AG09319 (cell line): ENCODE measurements around the gene CALHM5.

Experiments
- DNase-seq: peaks from one replicate; pipeline ENCODE4 v3.0.0-alpha.2; 2010; ENCODE audit warnings: low read depth; ENCODE audit errors: extremely low read depth
- CTCF ChIP-seq: IDR thresholded peaks from 2 replicates; pipeline ENCODE4 v1.5.1; 2011; ENCODE audit warnings: low read depth, mild to moderate bottlenecking, inconsistent platforms, low read length, moderate library complexity

The CALHM5 gene

DNA sequence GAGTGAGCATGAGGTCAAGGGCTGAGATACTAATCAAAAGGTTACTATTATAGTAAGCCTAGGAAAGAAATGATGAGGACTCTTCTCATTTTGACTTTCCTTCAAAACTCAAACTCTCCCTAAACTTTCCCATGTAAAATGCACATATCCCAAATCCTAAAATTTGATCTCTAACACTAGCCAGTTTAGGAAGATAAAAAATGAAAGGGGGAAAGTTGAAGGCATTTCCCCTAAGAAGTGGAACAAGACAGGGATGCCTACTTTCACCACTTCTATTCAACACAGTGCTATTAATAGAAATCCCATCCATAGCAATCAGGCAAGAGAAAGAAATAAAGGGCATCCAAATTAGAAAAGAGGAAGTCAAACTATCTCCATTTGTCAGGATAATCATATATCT, 2.9 kb upstream of the CALHM5 start:
- no peak for TF ChIP-seq CTCF
- DNase-seq = no peak

- TF ChIP-seq CTCF = no peak
- no peak for DNase-seq
Measured at GRCh38 chr6:116512111-116512559, 696 bp downstream of the CALHM5 start.

- TF ChIP-seq CTCF = no peak
- no peak for DNase-seq
Measured at GRCh38 chr6:116512734-116513133, 1.3 kb downstream of the CALHM5 start.

DNA sequence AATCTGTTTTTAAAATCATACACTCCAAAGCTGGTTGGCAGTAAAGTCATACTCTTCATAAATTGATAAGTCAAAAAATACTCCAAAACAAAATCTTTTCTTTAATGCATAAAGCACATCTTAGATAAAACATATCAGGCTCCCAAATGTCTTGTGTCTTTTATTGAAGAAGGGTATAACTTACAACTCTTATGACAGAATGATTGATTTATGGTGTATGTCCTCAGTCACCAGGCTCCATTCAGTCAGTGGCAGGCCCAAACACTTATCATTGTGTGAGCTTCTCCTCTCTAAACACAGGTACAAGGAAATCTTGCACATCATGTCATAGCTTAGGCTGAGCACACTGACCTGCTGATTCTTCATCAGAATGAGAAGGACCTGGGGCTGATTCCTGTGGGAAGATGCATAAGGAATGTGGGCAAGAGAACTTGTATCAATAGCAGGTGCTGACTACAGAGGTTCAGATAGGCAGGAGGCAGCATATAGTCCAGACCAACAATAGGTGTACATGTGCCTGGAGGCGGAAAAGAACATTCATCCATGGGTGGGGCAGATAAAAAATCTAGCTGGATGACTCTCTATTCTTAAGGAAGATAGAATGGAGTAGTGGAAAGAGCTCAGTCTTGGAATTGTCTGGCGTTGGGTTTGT, 1.9 kb downstream of the CALHM5 start:
- DNase-seq = no peak
- no peak for TF ChIP-seq CTCF

GRCh38 chr6:116514111-116514510, 2.7 kb downstream of the CALHM5 start:
- no peak for DNase-seq
- TF ChIP-seq CTCF = no peak

- no peak for TF ChIP-seq CTCF
- DNase-seq = no peak
Measured at GRCh38 chr6:116515141-116515540, 3.7 kb downstream of the CALHM5 start.

DNA sequence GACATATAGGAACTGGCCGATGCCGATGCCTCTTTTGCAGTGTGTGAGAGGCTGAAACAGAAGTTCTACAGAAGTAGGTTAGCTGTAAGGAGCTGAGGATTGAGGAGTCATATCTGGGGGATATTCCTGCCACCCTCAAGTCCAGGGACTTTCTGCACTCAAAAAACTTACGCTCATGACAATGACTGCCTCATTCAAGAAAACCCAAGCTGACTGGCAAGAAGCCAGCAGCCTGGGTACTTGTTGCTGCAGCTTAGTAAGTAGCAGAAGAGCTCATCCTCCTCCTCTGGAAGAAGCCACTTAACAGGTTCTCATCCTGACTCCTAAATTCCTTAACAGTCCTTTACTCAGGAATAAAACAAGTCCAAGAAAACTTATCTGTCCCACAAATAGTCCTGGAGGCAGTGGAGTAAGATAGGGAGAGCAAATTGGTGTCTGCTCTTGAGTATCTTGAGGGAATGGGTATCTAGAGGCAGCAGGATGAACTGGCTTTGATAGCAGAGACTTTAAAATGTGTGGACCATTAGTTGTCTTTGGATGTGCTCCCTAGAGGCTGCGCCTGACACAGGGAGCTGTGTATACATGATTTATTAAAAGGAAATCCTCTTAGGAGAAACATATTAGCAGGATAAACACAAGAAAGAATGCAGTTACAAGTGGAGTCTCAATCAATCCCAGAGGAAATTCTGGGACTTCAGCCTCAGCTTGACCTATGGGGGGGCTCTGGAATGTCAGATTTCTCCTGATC, 7.4 kb downstream of the CALHM5 start:
- no peak for TF ChIP-seq CTCF
- no peak for DNase-seq
